ENCODE results near the gene BNC2.

BNC2 gene

GRCh38 chr9:16825971-16826625 is 44.4 kb downstream of the BNC2 start:
- H3K36me3 ChIP-seq (ENCODE audit: control insufficient read depth, insufficient read depth, low read length): no peaks in the 10 kb centered on the region
- H3K4me1 ChIP-seq (ENCODE audit: control insufficient read depth, insufficient read depth, low read length): no peaks in the 10 kb centered on the region
- H3K9me3 ChIP-seq (ENCODE audit: control insufficient read depth, low read length): no peaks in the 10 kb centered on the region
- no peak overlapping the region for H3K4me3 ChIP-seq (ENCODE audit: low read length)
- no peaks in the 10 kb centered on the region for H3K27me3 ChIP-seq (ENCODE audit: control insufficient read depth, insufficient read depth, low read length)
- no peak overlapping the region for H3K9ac ChIP-seq (ENCODE audit: low read length)

GRCh38 chr9:16825331-16825725 is 45.1 kb downstream of the BNC2 start:
- Histone ChIP-seq H3K9me3 (ENCODE audit: control insufficient read depth, low read length) (no peaks in the 10 kb centered on the region), H3K36me3 (ENCODE audit: control insufficient read depth, insufficient read depth, low read length) (no peaks in the 10 kb centered on the region), H3K9ac (ENCODE audit: low read length) (no peak overlapping the region), H3K27me3 (ENCODE audit: control insufficient read depth, insufficient read depth, low read length) (no peaks in the 10 kb centered on the region), H3K4me3 (ENCODE audit: low read length) (no peak overlapping the region), H3K4me1 (ENCODE audit: control insufficient read depth, insufficient read depth, low read length) (no peaks in the 10 kb centered on the region)

- H3K27me3 ChIP-seq (ENCODE audit: control insufficient read depth, insufficient read depth, low read length): no peaks in the 10 kb centered on the region
- H3K4me1 ChIP-seq (ENCODE audit: control insufficient read depth, insufficient read depth, low read length): no peaks in the 10 kb centered on the region
- no peak overlapping the region for H3K9ac ChIP-seq (ENCODE audit: low read length)
- no peaks in the 10 kb centered on the region for H3K36me3 ChIP-seq (ENCODE audit: control insufficient read depth, insufficient read depth, low read length)
- no peaks in the 10 kb centered on the region for H3K9me3 ChIP-seq (ENCODE audit: control insufficient read depth, low read length)
- H3K4me3 ChIP-seq (ENCODE audit: low read length): no peak overlapping the region
Measured at GRCh38 chr9:16824545-16825330, 45.7 kb downstream of the BNC2 start.

GRCh38 chr9:16823906-16824305 is 46.6 kb downstream of the BNC2 start:
- H3K9me3 ChIP-seq (ENCODE audit: control insufficient read depth, low read length): no peaks in the 10 kb centered on the region

GRCh38 chr9:16821344-16821743 is 49.1 kb downstream of the BNC2 start:
- H3K27me3 ChIP-seq (ENCODE audit: control insufficient read depth, insufficient read depth, low read length): no peaks in the 10 kb centered on the region
- H3K9me3 ChIP-seq (ENCODE audit: control insufficient read depth, low read length): no peaks in the 10 kb centered on the region
- H3K4me3 ChIP-seq (ENCODE audit: low read length): no peak overlapping the region
- no peaks in the 10 kb centered on the region for H3K36me3 ChIP-seq (ENCODE audit: control insufficient read depth, insufficient read depth, low read length)
- no peak overlapping the region for H3K9ac ChIP-seq (ENCODE audit: low read length)
- no peaks in the 10 kb centered on the region for H3K4me1 ChIP-seq (ENCODE audit: control insufficient read depth, insufficient read depth, low read length)

More at GRCh38 chr9:16823906-16824305, 46.6 kb downstream of the BNC2 start:
- Histone ChIP-seq H3K36me3 (ENCODE audit: control insufficient read depth, insufficient read depth, low read length) (no peaks in the 10 kb centered on the region), H3K4me1 (ENCODE audit: control insufficient read depth, insufficient read depth, low read length) (no peaks in the 10 kb centered on the region), H3K9ac (ENCODE audit: low read length) (no peak overlapping the region), H3K4me3 (ENCODE audit: low read length) (no peak overlapping the region), H3K27me3 (ENCODE audit: control insufficient read depth, insufficient read depth, low read length) (no peaks in the 10 kb centered on the region)

- H3K36me3 ChIP-seq (ENCODE audit: control insufficient read depth, insufficient read depth, low read length): no peaks in the 10 kb centered on the region
- H3K9me3 ChIP-seq (ENCODE audit: control insufficient read depth, low read length): no peaks in the 10 kb centered on the region
- no peak overlapping the region for H3K4me3 ChIP-seq (ENCODE audit: low read length)
- H3K4me1 ChIP-seq (ENCODE audit: control insufficient read depth, insufficient read depth, low read length): no peaks in the 10 kb centered on the region
- no peak overlapping the region for H3K9ac ChIP-seq (ENCODE audit: low read length)
- H3K27me3 ChIP-seq (ENCODE audit: control insufficient read depth, insufficient read depth, low read length): no peaks in the 10 kb centered on the region
Measured at GRCh38 chr9:16817514-16817913, 53.0 kb downstream of the BNC2 start.

GRCh38 chr9:16817002-16817401 is 53.5 kb downstream of the BNC2 start:
- Histone ChIP-seq H3K4me3 (ENCODE audit: low read length) (no peak overlapping the region), H3K9ac (ENCODE audit: low read length) (no peak overlapping the region), H3K9me3 (ENCODE audit: control insufficient read depth, low read length) (no peaks in the 10 kb centered on the region), H3K4me1 (ENCODE audit: control insufficient read depth, insufficient read depth, low read length) (no peaks in the 10 kb centered on the region), H3K36me3 (ENCODE audit: control insufficient read depth, insufficient read depth, low read length) (no peaks in the 10 kb centered on the region), H3K27me3 (ENCODE audit: control insufficient read depth, insufficient read depth, low read length) (no peaks in the 10 kb centered on the region)

GRCh38 chr9:16816011-16816410 is 54.5 kb downstream of the BNC2 start:
- H3K9ac ChIP-seq (ENCODE audit: low read length): no peak overlapping the region
- no peak overlapping the region for H3K4me3 ChIP-seq (ENCODE audit: low read length)
- no peaks in the 10 kb centered on the region for H3K36me3 ChIP-seq (ENCODE audit: control insufficient read depth, insufficient read depth, low read length)
- no peaks in the 10 kb centered on the region for H3K27me3 ChIP-seq (ENCODE audit: control insufficient read depth, insufficient read depth, low read length)
- H3K4me1 ChIP-seq (ENCODE audit: control insufficient read depth, insufficient read depth, low read length): no peaks in the 10 kb centered on the region
- H3K9me3 ChIP-seq (ENCODE audit: control insufficient read depth, low read length): no peaks in the 10 kb centered on the region

GRCh38 chr9:16815079-16815478 is 55.4 kb downstream of the BNC2 start:
- Histone ChIP-seq H3K4me3 (ENCODE audit: low read length) (no peak overlapping the region), H3K4me1 (ENCODE audit: control insufficient read depth, insufficient read depth, low read length) (no peaks in the 10 kb centered on the region), H3K9me3 (ENCODE audit: control insufficient read depth, low read length) (no peaks in the 10 kb centered on the region), H3K36me3 (ENCODE audit: control insufficient read depth, insufficient read depth, low read length) (no peaks in the 10 kb centered on the region), H3K9ac (ENCODE audit: low read length) (no peak overlapping the region), H3K27me3 (ENCODE audit: control insufficient read depth, insufficient read depth, low read length) (no peaks in the 10 kb centered on the region)

GRCh38 chr9:16813838-16814237 is 56.6 kb downstream of the BNC2 start:
- no peaks in the 10 kb centered on the region for H3K4me1 ChIP-seq (ENCODE audit: control insufficient read depth, insufficient read depth, low read length)
- H3K4me3 ChIP-seq (ENCODE audit: low read length): no peak overlapping the region
- H3K9ac ChIP-seq (ENCODE audit: low read length): no peak overlapping the region
- H3K9me3 ChIP-seq (ENCODE audit: control insufficient read depth, low read length): no peaks in the 10 kb centered on the region
- H3K36me3 ChIP-seq (ENCODE audit: control insufficient read depth, insufficient read depth, low read length): no peaks in the 10 kb centered on the region
- no peaks in the 10 kb centered on the region for H3K27me3 ChIP-seq (ENCODE audit: control insufficient read depth, insufficient read depth, low read length)

GRCh38 chr9:16811987-16812685 is 58.3 kb downstream of the BNC2 start:
- no peaks in the 10 kb centered on the region for H3K27me3 ChIP-seq (ENCODE audit: control insufficient read depth, insufficient read depth, low read length)
- no peak overlapping the region for H3K9ac ChIP-seq (ENCODE audit: low read length)
- no peaks in the 10 kb centered on the region for H3K36me3 ChIP-seq (ENCODE audit: control insufficient read depth, insufficient read depth, low read length)
- H3K4me3 ChIP-seq (ENCODE audit: low read length): no peak overlapping the region
- H3K4me1 ChIP-seq (ENCODE audit: control insufficient read depth, insufficient read depth, low read length): no peaks in the 10 kb centered on the region
- no peaks in the 10 kb centered on the region for H3K9me3 ChIP-seq (ENCODE audit: control insufficient read depth, low read length)

GRCh38 chr9:16809912-16810610 is 60.4 kb downstream of the BNC2 start:
- no peaks in the 10 kb centered on the region for H3K9me3 ChIP-seq (ENCODE audit: control insufficient read depth, low read length)

More at GRCh38 chr9:16809912-16810610, 60.4 kb downstream of the BNC2 start:
- H3K9ac ChIP-seq (ENCODE audit: low read length): no peak overlapping the region
- H3K27me3 ChIP-seq (ENCODE audit: control insufficient read depth, insufficient read depth, low read length): no peaks in the 10 kb centered on the region
- no peaks in the 10 kb centered on the region for H3K4me1 ChIP-seq (ENCODE audit: control insufficient read depth, insufficient read depth, low read length)
- H3K36me3 ChIP-seq (ENCODE audit: control insufficient read depth, insufficient read depth, low read length): no peaks in the 10 kb centered on the region
- H3K4me3 ChIP-seq (ENCODE audit: low read length): no peak overlapping the region

Measured in mucosa of stomach (tissue), 1 donor.